IPS DF 19.7 (cell line): Measurements from ENCODE around the gene AGRN.
"Not testable (repeated sequence)": the region's sequence is repeated elsewhere in the genome, so short reads cannot be mapped to it uniquely, and the experiment has no call there.

Experiments used
- DNase-seq: peaks from one replicate; pipeline ENCODE4 v3.0.0-alpha.2; 2013; ENCODE audit warnings: low read depth, low spot score

The AGRN gene

DNA sequence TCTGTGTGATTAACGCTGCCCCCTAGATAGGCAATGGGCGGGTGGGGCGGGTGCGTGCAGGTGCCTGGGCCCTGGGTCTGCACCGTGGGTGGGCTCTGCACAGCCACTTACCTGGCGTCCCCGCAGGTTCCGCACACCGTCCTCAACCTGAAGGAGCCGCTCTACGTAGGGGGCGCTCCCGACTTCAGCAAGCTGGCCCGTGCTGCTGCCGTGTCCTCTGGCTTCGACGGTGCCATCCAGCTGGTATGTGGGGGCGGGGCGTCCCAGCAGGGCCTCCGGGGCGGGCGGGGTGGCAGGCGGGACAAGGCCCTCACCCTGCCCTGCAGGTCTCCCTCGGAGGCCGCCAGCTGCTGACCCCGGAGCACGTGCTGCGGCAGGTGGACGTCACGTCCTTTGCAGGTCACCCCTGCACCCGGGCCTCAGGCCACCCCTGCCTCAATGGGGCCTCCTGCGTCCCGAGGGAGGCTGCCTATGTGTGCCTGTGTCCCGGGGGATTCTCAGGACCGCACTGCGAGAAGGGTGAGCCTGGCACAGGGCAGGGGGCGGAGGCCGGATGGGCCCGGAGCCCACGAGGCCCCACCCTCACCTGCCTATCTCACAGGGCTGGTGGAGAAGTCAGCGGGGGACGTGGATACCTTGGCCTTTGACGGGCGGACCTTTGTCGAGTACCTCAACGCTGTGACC lies 31.3 kb downstream of the AGRN start:
- no peak for DNase-seq

DNA sequence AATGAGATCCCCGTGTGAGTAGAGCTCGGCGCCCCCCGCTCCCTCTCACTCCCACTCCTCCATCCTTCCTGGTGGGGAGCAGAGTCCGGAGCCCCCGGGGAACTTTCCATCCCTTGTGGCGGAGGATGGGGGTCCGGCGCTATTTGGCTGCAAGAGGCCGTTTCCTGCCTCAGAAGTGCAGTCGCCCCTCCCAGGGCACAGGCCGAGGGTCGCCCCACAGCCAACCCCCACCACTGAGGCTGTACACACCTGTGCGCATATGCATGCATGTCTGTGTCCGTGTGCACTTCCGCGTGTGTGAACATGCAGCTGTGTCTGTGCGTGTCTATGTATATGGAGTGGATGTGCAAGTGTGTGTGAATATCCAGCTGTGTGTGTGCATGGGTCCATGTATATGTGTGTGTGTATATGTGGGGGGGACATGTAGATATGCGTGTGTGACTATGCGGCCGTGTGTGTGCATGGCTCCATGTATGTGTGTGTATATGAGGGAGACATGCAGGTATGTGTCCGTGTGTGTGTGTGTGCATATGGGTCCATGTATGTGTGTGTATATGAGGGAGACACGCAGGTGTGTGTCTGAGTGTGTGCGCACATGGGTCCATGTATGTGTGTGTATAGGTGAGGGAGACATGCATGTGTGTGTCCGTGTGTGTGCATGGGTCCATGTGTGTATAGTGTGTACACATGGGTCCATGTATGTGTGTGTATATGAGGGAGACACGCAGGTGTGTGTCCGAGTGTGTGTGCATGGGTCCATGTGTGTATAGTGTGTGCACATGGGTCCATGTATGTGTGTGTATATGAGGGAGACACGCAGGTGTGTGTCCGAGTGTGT lies 32.3 kb downstream of the AGRN start:
- DNase-seq = no peak

DNA sequence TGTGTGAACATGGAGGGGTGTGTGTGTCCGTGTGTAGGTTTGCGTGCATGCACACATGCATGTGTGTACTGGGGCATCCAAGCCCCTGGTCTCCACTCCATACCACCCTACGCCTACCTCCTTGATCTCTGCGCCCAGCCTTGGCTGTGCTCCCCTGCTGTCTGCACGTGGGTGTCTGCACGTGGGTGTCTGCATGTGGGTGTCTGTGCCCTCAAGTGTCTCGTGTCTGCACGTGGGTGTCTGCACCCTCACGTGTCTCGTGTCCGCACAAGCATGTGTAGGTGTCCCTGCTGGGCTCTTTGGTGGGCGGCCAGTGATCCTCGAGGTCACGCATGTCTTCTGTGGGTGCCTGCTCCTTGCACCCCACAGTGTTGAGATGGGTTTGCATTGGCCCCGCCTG lies 33.1 kb downstream of the AGRN start:
- no peak for DNase-seq

DNA sequence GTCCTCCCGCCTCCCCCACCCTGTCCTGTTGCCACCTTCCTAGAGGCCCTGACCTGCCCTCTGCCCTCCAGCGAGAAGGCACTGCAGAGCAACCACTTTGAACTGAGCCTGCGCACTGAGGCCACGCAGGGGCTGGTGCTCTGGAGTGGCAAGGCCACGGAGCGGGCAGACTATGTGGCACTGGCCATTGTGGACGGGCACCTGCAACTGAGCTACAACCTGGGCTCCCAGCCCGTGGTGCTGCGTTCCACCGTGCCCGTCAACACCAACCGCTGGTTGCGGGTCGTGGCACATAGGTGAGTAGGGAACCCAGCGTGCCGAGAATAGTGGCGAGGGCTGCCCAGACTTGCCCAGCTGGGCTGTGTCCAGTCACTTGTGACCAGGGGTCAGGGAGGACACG lies 33.8 kb downstream of the AGRN start:
- DNase-seq = no peak

DNA sequence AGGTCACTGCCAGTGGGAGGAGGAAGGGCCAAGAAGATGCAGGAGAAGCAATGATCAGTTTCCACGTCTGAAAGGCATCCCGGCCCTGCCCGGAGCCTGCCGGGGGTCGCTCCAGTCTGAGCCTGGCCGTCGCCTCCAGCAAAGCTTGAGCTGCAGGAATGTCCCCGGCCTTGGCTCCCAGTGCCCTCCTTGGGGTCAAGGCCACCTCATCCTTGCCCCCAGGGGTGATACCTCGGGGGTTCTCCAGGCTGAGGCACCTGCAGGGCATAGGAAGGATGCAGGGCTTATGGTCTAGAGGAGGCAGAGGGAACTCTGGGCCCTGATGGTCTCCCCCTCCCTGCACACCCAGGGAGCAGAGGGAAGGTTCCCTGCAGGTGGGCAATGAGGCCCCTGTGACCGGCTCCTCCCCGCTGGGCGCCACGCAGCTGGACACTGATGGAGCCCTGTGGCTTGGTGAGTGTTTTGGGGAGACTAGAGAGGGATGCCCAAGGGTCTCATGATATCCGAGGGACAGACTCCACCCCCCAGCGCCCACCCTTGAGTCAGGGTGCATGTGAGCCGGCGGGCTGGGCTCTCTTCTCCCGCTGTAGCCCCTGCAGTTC lies 34.3 kb downstream of the AGRN start:
- no peak for DNase-seq

DNA sequence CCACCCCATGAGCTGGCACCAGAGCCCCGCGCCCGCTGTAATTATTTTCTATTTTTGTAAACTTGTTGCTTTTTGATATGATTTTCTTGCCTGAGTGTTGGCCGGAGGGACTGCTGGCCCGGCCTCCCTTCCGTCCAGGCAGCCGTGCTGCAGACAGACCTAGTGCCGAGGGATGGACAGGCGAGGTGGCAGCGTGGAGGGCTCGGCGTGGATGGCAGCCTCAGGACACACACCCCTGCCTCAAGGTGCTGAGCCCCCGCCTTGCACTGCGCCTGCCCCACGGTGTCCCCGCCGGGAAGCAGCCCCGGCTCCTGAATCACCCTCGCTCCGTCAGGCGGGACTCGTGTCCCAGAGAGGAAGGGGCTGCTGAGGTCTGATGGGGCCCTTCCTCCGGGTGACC lies 35.1 kb downstream of the AGRN start:
- no peak for DNase-seq

DNA sequence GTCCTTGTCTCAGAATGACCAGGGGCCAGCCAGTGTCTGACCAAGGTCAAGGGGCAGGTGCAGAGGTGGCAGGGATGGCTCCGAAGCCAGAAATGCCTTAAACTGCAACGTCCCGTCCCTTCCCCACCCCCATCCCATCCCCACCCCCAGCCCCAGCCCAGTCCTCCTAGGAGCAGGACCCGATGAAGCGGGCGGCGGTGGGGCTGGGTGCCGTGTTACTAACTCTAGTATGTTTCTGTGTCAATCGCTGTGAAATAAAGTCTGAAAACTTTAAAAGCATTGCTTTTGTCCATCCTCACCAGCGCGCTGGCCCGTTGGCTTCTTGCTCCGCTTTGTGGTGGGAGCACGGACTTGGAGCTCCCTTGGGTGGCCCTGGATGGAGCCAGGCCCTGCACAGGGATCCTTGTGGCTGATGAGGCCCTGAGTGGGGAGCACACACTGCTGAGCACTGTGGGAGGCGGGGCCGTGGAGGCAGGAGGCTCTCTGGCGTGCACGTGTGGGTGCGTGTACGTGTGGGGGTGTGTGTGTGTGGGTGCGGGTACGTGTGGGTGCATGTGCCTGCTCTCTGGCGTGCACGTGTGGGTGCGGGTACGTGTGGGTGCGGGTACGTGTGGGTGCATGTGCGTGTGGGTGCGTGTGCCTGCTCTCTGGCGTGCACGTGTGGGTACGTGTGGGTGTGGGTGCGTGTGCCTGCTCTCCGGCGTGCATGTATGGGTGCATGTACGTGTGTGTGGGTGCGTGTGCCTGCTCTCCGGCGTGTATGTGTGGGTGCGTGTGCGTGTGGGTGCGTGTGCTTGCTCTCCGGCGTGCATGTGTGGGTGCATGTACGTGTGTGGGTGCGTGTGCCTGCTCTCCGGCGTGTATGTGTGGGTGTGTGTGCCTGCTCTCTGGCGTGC lies 36.2 kb downstream of the AGRN start:
- DNase-seq = no peak

DNA sequence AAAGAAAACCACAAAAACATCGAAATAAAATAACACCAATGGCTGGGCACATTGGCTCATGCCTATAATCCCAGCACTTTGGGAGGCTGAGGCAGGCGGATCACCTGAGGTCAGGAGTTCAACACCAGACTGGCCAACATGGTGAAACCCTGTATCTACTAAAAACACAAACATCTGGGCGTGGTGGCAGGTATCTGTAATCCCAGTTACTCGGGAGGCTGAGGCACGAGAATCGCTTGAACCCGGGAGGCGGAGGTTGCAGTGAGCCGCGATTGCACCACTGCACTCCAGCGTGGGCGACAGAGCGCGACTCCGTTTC lies 37.8 kb downstream of the AGRN start:
- DNase-seq = not testable (repeated sequence)

DNA sequence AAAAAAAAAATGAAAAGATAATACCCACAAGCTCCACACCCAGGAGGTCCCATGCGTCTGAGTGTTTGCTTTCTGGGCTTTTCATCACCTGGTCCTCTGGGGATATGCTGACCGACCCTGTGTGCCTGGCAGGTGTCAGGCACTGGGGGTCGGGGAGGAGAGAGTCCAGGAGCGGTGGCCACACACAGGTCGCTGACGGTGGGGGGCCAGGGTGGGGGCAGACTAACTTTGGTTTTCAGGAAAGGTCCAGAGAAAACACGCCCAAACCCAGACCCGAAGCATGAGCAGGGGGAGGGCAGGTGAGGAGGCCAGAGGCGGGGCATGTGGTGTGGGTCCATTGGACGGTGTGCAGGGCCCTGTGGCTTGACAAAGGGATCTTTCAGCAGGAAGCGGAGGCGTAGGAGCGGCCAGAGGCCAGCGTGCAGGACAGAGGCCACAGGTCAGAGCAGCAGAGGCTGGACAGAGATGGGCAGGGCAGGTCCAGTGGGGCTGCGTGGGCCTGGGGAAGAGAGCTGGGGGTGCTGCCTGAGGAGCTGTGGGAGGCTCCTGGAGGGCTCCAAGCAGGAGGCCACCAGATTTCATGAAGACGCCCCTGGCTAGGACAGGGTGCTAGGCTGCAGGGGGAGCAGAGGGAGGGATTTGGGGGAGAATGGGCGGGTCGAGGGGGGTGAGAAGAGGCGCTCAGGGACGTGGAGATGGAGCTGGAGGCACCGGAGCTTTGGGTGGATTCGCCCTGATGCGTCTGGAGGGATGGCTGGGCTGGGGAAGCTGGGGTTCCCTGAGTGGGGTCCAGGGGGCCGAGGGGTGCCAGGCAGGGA lies 38.4 kb downstream of the AGRN start:
- DNase-seq = no peak

DNA sequence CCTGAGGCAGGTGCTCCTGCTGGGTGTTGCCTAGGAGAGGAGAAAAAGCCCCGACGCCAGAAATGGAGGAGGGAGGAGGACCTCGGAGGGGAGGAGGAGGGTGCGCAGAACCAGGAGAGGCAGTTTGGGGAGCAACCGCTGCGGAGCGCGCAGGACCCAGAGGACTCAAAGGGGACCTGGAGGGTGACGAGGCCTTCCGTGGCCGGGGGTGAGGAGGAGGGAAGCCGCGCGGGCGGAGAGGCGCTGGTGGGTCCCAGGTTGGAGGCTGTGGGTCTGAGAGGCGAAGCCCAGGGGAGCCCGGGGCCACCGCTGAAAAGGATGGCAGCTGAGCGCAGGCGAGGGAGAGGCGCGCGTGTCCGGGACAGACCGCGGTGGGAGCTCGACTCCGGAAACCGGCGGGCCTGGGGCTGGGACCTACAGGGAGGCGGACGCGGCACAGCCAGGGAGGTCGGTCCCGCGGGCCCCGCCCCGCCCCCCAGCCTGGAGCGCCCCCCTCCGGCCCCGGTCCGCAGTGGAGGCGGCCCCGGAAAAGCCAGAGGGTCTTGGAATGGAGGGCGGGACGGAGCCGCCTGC lies 39.1 kb downstream of the AGRN start:
- DNase-seq = no peak

DNA sequence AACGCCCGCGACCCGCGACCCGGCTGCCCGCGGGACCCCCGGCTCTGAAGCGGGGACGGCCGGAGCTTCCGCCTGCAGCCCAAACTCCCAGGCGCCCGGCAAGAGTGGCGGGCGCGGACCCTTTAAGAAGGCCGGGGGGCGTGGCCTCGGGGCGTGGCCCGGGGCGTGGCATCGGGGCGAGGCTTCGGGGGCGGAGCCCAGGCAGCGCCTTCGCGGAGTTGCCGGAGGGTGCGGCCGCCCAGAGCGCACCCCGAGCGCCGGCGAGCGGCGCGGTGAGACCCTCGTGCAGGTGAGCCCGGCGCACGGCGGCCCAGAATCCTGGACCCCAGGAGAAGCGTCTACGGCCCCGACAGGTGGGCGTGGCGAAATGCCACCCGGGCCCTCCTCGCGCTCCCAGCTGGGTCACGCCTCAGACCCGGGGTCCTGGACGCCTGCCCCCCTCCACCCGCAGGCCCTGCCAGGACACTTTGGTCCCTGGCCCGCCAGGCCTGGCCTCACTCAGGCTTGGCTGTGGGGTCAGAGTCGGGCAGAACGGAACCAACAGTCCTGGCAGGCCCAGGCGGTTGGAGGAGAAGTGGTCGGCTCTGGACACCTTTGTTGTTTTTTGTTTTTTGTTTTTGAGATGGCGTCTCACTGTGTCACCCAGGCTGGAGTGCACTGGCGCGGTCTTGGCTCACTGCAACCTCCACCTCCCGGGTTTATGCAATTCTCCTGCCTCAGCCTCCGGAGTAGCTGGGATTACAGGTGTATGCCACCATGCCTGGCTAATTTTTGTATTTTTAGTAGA lies 39.8 kb downstream of the AGRN start:
- DNase-seq = no peak

DNA sequence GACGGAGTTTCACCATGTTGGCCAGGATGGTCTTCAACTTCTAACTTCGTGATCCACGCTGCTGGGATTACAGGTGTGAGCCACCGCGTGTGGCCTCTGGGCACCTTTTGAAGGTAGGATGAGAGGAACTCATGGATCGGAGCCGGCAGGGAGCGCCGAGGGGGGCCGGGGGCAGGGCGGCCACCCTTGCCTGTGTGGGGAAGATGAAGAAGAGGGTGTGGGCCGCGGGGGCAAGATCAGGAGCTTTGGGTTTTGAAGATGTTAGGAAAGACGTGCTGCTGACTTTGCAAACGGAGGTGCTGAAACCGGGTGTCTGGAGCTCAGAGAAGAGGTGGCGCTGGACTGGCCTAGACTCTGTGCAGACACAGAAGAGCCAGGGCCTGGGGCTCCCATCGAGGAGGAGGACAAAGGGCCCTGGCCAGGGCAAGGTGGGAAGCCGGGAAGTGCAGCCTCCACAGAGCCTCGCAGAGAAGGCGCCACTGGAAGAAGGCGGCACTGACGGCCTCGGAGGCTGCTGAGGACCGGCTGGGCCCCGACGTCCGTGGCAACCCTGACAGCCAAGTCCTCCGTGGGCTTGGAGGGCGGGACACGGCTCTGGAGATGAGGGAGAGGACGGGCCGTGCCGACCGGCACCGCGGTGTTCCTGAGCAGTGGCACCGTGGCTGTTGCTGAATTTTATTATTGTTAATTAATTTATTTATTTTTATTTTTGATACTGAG lies 40.5 kb downstream of the AGRN start:
- DNase-seq = no peak

DNA sequence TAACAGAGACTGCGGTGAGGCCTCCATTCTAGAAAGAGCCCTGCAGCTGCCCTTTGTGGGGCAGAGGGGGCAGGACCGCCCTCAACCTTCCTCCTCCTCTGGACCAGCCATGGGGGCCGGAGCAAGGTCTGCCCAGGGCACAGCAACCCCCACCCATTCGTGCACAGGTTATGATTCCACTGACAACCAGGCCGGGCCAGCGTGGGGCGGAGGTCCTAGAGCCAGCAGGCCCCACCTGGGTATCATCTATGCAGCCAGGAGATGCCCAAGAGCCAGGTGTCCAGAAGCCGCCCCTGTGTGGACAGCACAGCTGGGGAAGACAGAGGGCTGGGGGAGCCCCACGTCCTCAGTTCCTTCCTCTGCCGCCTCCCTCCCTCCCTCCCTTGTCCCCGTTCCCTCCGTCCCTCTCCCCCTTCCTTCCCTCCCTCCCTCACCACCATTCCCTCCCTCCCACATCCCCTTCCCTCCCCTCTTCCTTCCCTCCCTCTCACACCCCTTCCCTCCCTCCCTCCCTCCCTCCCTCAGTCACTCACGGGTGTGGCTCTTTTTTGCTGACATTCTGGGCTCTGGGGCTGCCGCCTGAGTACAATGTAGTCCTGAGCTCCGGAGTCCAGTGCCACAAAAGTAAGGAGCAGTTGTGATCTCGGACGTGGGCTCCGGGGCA lies 41.9 kb downstream of the AGRN start:
- DNase-seq = no peak

DNA sequence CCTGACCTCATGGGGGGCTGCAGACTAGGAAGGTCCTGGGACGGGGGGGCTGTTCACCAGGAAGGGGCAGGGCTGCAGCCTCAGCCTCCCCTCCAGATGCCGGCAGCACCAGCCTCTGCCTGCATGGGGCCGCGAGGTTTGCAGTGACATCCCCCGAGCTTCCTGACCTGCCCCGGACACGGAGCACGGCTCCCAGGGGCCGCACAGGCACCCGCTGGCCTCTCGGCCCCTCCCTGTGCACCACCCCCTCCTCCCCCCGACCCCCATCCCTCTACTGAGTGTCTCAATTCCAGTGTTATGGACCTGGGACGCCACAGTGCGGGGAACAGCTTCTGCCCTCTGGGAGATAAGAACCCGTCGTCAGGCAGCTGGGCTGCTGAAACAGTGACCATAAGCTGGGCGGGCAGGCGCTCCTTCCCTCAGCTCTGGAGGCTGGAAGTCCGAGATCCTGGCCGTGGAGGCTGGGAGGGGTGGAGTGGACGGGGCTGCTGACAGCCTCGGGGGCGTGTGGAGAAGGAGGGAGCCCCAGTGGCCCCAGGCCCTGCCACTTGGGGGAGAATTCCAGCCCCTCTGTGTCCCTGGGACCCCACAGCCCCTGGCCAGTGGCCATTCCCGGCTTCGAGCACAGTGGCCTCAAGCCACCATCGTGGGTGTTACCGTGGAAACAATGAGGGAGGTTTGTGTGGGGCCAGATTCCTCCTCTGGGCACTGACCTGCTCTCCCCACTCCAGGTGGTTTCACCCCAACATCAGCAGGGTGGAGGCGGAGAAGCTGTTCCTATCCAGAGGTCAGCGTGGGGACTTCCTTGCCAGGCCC lies 42.6 kb downstream of the AGRN start:
- no peak for DNase-seq

DNA sequence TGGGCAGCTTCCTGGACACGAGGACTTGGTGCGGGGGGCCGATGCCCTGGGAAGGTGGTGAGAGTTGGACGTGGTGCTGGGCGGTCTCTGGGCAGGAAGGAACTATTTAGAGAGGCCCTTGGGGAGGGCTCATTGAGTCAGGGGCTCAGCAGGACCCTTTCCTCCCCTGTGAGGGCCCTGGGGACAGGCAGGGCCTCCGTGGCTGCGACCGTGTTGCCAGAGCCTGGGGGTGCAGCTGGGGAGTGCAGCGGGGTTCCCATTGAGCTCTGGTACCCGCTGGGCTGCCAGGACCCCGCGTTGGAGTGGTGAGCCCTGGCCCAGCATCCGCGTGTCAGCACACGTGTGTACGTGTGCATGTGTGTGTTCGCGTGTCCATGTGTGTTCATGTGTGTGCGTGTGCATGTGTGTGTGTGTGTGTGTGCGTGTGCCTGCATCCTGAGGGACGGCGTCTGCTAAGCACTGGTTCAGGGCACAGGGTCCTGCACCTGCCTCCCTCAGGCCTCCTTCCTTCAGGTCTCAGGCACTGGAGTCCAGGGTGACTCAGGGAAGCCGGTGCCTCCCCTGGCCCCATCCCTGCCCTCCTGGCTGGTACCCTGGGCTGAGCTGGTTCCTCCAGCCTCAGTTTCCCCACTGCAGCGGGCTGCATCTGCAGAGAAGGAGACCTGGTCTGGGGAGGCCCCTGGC lies 43.5 kb downstream of the AGRN start:
- no peak for DNase-seq

DNA sequence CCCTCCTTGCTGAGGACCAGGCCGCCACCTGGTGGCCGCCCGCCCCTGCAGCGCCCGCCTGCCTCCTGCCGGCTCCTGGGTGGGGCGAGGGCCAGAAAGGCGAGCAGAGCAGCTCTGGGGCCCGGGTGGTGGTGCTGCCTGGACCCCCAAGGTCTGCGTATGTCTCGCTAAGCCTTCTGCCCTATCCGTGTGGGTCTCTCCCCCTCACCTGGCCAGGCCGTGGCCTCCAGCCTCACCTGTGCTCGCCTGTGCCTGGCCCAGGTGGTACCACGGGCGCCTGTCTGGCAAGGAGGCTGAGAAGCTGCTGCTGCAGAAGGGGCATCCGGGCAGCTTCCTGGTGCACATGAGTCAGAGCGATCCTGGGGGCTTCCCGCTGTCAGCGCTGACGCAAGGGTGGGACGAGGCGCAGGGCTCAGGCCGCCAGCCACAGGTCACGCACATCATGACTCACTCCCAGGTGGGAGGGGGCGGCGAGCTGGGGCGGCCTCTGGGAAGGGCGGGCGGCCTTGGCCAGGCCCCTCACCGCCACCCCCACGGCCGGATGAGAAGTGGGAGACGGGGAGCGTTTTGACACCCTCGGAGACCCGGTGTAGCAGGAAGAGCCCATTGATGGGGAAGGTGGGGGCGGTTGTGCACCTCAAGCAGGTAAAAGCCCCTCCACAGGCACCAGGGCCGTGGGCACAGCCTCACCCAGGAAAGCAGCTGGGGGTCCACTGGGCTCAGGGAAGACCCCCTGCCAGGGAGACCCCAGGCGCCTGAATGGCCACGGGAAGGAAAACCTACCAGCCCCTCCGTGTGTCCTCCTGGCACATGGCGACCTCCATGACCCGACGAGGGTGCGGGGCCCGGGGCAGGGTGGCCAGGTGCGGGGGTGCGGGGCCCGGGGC lies 44.3 kb downstream of the AGRN start:
- no peak for DNase-seq
